ENCODE results near the gene RFX3. TPM values are rescaled to one million over a fixed set of nuclear protein-coding genes. Genes with fewer than 3 reads are reported as not detected.

The RFX3 gene
- total RNA-seq, 2 experiments from 2014 or later: 6.8 to 9.0 TPM

DNA sequence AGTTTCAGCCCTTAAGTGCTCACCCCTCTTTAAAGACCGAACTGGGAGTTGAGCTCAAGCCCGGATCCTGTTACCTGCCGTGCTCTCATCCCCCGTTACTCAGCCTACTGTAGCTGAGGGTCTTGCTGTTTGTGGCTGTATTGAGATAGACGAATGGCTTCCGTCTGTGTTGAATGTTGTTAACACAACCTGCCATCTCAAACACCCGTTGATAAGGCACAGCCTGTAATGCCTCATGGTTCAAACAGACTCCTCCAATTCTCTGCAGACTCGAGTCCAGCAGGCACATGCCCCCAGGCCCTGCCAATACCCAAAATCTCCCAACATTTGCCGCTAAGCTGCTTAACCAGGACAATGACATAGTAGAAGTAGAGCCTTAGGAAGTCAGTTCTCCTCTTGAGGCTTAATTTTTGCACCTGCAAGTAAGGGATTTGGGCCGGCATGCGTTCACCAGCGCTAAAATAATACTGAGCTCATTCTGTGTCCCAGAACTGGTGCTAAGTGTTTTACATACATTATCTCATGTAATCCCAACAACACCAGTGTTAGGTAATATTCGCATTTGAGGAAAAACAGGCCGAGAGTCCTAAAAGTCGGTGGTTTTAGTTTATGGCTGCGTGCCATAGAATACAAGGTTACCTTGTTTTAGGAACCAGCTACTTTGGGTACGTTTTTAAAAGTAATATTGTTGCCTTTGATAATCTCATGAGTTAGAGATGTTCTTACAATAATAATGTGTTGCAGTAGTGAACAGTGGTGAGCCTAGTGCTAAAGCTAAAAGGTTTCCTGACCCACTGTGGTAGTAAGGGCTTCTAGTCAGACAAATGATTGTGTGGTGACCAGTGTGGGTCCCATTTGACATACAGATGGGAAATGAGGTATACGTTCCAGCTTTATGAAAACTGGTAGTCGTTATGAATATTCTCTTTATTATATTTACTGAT is 1.5 kb upstream of the RFX3 start:
- peaks cover 47% of the 10 kb centered on the region for H3K4me1 Mint-ChIP-seq (ENCODE audit: low read depth)
- peaks cover 28% of the 10 kb centered on the region for H3K36me3 Mint-ChIP-seq (ENCODE audit: low read depth)
- ATAC-seq (no peak), DNase-seq (peak; percentile 29)
- CTCF ChIA-PET: interaction anchor here (0.9 to 2.8 kb wide), 6 partner anchors 10 to 789 kb away, joined by 3 to 22 read pairs (median 4); no protein-coding TSS in a partner anchor
- H3K27me3 Mint-ChIP-seq (ENCODE audit: low read depth): no peaks in the 10 kb centered on the region
- H3K27ac Mint-ChIP-seq: peak overlapping the region; percentile 100
- peak overlapping the region; percentile 96 for H3K4me3 Mint-ChIP-seq
- no peaks in the 10 kb centered on the region for H3K9me3 Mint-ChIP-seq (ENCODE audit: insufficient read depth)
- POLR2A ChIA-PET: interaction anchor here (0.5 to 3.6 kb wide), 27 partner anchors 9 to 1923 kb away, joined by 3 to 63 read pairs (median 5); partner anchors contain the start of genes AK3, CD274, PUM3 and SMARCA2

DNA sequence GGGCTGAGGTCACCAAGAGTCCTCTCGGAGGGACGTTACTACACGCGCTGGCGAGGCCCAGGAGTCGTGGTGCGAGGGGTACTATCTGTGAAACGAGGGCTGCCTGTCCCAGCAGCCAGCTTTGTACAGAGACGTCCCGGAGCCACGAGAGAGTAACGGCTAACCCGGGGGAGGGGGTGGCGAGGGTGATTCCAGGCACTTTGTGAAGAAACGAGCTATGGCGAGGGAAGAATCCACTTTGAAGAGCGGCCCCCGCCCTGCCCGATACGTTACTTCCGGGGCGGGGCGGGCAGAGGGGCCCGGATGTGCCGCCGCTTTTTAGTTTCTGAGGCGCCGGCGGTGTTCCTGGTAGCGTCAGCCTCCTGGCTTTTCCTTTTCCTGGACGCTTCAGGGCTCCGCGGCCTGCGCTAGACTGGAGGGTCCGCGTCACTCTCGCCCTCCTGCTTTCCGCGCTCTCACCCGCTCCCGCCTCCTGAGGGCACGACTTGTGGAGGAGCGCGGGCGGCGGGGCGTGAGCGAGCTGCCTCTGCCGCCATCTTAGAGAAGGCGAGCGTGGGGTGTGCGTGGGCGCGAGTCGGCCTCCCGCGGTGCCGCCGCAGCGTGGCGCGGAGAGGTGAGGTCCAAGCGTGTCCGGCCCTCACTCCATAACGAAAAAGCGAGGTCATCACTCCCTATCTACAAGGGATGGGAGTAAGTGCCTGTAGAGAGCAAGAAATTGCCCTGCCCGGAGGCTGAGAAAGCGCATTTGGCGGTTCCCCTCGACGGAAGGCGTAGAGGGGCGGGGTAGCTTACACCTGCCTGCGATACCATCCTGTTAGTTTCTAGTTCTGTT is 580 bp upstream of the RFX3 start:
- peak overlapping the region; percentile 96 for H3K4me3 Mint-ChIP-seq
- peak; percentile 57 for ATAC-seq
- H3K27me3 Mint-ChIP-seq (ENCODE audit: low read depth): no peaks in the 10 kb centered on the region
- H3K4me1 Mint-ChIP-seq (ENCODE audit: low read depth): peaks cover 52% of the 10 kb centered on the region
- no peaks in the 10 kb centered on the region for H3K9me3 Mint-ChIP-seq (ENCODE audit: insufficient read depth)
- ChIA-PET POLR2A (interaction anchor here (0.6 to 3.6 kb wide), 26 partner anchors 9 to 1924 kb away, joined by 3 to 63 read pairs (median 6); partner anchors contain the start of genes AK3, CD274, PUM3 and SMARCA2), CTCF (interaction anchor here (0.9 to 2.8 kb wide), 6 partner anchors 9 to 790 kb away, joined by 3 to 22 read pairs (median 4); no protein-coding TSS in a partner anchor)
- H3K36me3 Mint-ChIP-seq (ENCODE audit: low read depth): peaks cover 25% of the 10 kb centered on the region
- peak; percentile 89 for DNase-seq
- H3K27ac Mint-ChIP-seq: peak overlapping the region; percentile 100

DNA sequence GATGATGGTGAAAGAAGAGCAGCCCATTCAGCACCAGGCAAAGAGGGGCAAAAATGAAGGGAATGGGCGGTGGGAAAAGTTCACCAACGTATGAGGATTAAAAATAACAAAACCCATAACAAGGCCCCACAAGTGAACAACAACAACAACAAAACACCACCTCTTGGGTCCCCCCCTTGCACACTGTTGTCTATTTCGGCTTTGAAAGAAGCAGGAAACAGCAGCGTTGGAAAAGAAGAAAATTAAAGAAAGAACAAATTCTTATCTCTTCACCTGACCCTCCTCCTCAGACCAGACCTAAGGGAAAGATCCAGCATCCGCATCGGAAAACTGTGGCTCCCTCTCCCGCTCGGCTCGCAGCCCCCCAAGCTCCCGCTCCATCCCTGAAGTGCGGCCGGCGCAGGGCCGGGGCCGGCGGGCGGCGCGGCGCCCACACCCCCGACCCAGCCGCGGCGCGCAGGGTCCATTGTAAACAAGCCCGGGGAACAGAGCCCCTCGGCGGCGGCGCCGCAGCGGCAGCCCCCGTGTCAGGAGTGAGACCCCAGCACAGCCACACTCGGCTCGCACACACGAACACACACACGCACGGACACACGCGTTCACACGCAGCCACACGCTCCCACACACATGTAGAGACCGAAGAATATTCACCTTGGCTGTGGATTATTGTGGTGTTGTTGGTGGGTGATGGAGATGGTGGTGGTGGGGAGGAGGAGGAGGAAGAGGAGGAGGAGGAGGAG is 535 bp downstream of the RFX3 start:
- peak overlapping the region; percentile 100 for H3K27ac Mint-ChIP-seq
- ATAC-seq (peak; percentile 30), DNase-seq (peak; percentile 29)
- CTCF ChIA-PET: interaction anchor here (1.4 to 2.8 kb wide), 3 partner anchors 8 to 84 kb away, joined by 4 to 18 read pairs (median 8); no protein-coding TSS in a partner anchor
- peak overlapping the region; percentile 96 for H3K4me3 Mint-ChIP-seq
- POLR2A ChIA-PET: interaction anchor here (1.0 to 2.7 kb wide), 4 partner anchors 9 to 51 kb away, joined by 3 to 63 read pairs (median 22); no protein-coding TSS in a partner anchor
- no peaks in the 10 kb centered on the region for H3K9me3 Mint-ChIP-seq (ENCODE audit: insufficient read depth)
- no peaks in the 10 kb centered on the region for H3K27me3 Mint-ChIP-seq (ENCODE audit: low read depth)
- peaks cover 52% of the 10 kb centered on the region for H3K4me1 Mint-ChIP-seq (ENCODE audit: low read depth)
- peaks cover 20% of the 10 kb centered on the region for H3K36me3 Mint-ChIP-seq (ENCODE audit: low read depth)

DNA sequence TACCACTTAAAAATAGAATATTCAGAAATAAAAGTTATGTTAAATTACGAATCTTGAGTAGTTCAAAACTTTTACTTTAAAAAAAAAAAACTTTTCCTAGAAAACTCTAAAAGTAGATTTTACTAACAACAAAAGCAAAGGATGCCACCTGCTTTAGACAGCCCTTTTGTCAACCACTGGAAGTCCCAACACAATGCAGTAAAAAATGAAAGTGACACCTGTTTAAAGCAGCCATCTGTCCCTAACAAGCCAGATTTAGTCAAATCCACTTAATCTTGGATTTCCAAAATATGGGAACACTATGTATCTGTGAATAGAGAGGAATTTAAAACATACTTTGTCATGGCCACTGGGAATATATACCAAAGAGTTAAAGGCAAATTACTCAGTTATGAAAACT is 3.8 kb downstream of the RFX3 start:
- ChIA-PET CTCF (interaction anchor here (1.4 kb wide), 1 partner anchor 48 kb away, joined by 4 read pairs; no protein-coding TSS in a partner anchor), POLR2A (no interaction called here)

DNA sequence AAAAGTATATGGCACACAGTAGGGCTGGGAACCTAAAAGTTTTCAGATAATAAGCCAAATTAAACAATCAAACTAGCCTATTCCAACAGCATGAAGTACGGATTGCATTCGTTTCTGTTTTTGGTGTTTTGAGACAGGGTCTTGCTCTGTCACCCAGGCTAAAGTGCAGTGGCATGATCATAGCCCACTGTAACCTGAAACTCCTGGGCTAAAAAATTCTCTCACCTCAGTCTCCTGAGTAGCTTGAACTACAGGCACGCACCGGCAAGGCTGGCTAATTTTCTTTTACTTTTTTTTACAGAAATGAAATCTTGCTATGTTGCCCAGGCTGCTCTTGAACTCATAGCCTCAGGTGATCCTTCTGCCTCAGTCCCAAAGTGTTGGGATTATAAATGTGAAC is 5.2 kb downstream of the RFX3 start:
- no peaks in the 10 kb centered on the region for H3K27me3 Mint-ChIP-seq (ENCODE audit: low read depth)
- CTCF ChIA-PET: no interaction called here
- H3K27ac Mint-ChIP-seq: no peak overlapping the region
- peaks cover 9% of the 10 kb centered on the region for H3K36me3 Mint-ChIP-seq (ENCODE audit: low read depth)
- POLR2A ChIA-PET: no interaction called here
- H3K4me1 Mint-ChIP-seq (ENCODE audit: low read depth): peaks cover 34% of the 10 kb centered on the region
- H3K4me3 Mint-ChIP-seq: no peak overlapping the region
- ATAC-seq (no peak), DNase-seq (no peak)
- no peaks in the 10 kb centered on the region for H3K9me3 Mint-ChIP-seq (ENCODE audit: insufficient read depth)

More for the DNA sequence above, 3.8 kb downstream of the RFX3 start:
- ATAC-seq: no peak
- H3K27ac Mint-ChIP-seq: no peak overlapping the region
- peaks cover 7% of the 10 kb centered on the region for H3K36me3 Mint-ChIP-seq (ENCODE audit: low read depth)
- DNase-seq: no peak
- no peaks in the 10 kb centered on the region for H3K9me3 Mint-ChIP-seq (ENCODE audit: insufficient read depth)
- H3K27me3 Mint-ChIP-seq (ENCODE audit: low read depth): no peaks in the 10 kb centered on the region
- H3K4me3 Mint-ChIP-seq: peak overlapping the region; percentile 28
- peaks cover 34% of the 10 kb centered on the region for H3K4me1 Mint-ChIP-seq (ENCODE audit: low read depth)

DNA sequence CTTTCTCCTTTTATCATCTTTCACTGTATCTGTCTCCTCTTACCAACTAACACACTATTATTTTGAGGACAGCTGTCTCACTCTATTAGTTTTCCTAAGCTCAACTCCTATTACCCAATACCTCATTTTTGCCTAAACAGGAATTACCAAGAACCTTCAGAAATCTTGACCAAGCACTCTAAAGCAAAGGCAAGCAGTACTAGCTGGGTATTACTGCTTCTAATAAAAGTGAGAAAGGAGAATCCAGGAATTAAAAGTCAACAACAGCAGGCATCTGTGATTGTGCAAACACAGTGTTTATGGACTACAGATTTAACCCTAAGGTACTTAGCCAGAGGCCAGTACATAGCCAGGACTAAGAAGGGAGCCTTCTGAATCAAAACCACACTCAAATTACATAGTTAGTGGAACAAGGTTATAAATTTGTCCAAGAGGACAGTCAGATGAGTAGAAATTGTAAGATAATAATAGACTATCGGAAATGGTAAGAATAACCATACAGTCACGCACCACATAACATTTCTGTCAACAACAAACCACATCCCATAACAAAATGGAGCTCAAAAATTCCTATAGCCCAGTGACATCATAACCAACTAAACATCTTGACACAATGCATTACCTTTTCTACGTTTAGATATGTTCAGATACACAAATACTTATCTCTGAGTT is 8.3 kb downstream of the RFX3 start:
- H3K4me1 Mint-ChIP-seq (ENCODE audit: low read depth): peaks cover 18% of the 10 kb centered on the region
- DNase-seq (no peak), ATAC-seq (no peak)
- no peaks in the 10 kb centered on the region for H3K27me3 Mint-ChIP-seq (ENCODE audit: low read depth)
- H3K27ac Mint-ChIP-seq: no peak overlapping the region
- H3K9me3 Mint-ChIP-seq (ENCODE audit: insufficient read depth): no peaks in the 10 kb centered on the region
- CTCF ChIA-PET: interaction anchor here (0.7 kb wide), 1 partner anchor 9 kb away, joined by 4 read pairs; the partner anchor contains the start of gene RFX3
- peaks cover 7% of the 10 kb centered on the region for H3K36me3 Mint-ChIP-seq (ENCODE audit: low read depth)
- POLR2A ChIA-PET: interaction anchor here (3.2 kb wide), 1 partner anchor 9 kb away, joined by 18 read pairs; the partner anchor contains the start of gene RFX3
- H3K4me3 Mint-ChIP-seq: no peak overlapping the region

DNA sequence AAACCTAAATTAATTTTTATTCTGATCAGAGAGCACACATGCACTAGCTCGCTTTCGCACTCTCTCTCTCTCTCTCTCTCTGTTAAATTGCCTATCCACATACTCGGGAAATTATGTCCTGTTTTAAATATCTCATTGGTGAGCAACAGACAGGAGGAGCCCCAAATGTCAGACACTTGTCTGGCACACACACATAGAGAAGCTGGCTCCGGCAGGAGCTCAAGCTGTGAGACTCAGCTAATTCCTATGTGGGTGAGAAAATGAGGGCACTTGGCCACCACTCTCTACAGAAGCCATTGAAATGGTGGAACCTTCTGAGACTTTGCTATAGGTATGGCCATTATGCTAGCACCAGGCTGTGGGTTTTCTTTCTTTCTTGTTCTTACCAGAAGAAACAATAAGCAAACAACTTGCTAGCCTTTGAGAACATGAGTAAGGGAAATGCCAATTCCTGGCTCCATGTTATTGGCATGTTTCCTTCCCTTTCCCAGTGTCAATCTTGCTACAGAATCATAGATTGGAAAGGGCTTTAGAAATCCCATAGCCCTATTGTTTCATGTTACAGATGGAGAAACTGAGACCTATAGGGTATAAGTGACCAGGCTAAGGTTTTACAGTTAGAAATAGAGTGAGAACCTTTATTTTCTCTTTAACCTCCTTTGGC is 9.0 kb downstream of the RFX3 start:
- no peaks in the 10 kb centered on the region for H3K9me3 Mint-ChIP-seq (ENCODE audit: insufficient read depth)
- POLR2A ChIA-PET: interaction anchor here (0.6 to 3.2 kb wide), 2 partner anchors 8 to 10 kb away, joined by 3 to 18 read pairs; partner anchors contain the start of gene RFX3
- H3K4me3 Mint-ChIP-seq: no peak overlapping the region
- no peaks in the 10 kb centered on the region for H3K27me3 Mint-ChIP-seq (ENCODE audit: low read depth)
- H3K36me3 Mint-ChIP-seq (ENCODE audit: low read depth): peaks cover 7% of the 10 kb centered on the region
- ATAC-seq (no peak), DNase-seq (no peak)
- H3K27ac Mint-ChIP-seq: no peak overlapping the region
- CTCF ChIA-PET: interaction anchor here (0.7 to 1.1 kb wide), 2 partner anchors 49 to 186 kb away, joined by 3 read pairs; no protein-coding TSS in a partner anchor
- peaks cover 11% of the 10 kb centered on the region for H3K4me1 Mint-ChIP-seq (ENCODE audit: low read depth)

DNA sequence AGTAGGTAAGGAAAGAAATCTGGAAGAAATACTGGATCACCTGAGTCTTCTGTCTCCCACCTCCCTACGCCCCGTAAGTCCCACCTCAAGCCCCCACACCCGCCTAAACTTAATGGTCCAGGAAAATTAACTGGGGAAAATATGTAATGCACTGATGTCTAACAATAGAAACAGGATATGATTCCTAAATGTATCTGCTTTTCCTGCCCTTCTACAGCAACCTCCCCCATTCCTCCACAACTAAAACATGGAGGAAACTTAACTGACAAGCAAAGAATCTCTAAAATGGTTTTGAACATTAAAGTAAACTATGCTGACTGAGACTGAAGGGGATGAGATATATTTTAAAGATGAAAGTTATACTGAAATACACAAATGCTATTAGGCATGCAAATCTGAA is 10.4 kb downstream of the RFX3 start:
- H3K36me3 Mint-ChIP-seq (ENCODE audit: low read depth): peaks cover 10% of the 10 kb centered on the region
- DNase-seq (no peak), ATAC-seq (no peak)
- H3K27ac Mint-ChIP-seq: no peak overlapping the region
- no peak overlapping the region for H3K4me3 Mint-ChIP-seq
- H3K4me1 Mint-ChIP-seq (ENCODE audit: low read depth): peaks cover 9% of the 10 kb centered on the region
- no peaks in the 10 kb centered on the region for H3K27me3 Mint-ChIP-seq (ENCODE audit: low read depth)
- ChIA-PET POLR2A (interaction anchor here (3.2 kb wide), 1 partner anchor 11 kb away, joined by 18 read pairs; the partner anchor contains the start of gene RFX3), CTCF (no interaction called here)
- no peaks in the 10 kb centered on the region for H3K9me3 Mint-ChIP-seq (ENCODE audit: insufficient read depth)

DNA sequence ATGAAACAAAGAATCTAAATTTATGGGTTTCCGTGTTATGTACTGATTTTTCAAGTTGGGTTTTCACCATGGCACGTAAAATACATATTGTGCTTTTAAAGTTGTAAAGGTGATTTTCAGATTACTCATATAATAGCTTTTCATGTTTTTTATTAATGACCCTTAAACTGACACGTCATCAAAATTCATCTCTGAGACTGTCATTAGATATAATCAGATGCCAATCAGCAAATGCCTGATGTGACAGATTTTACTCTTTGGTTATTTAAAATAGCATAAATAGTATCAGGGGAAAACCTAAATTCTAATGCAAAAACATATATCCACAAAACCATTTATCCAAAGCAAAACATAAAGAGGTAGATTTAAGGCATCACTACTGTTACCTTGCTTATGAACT is 11.0 kb downstream of the RFX3 start:
- H3K27ac Mint-ChIP-seq: no peak overlapping the region
- CTCF ChIA-PET: no interaction called here
- POLR2A ChIA-PET: interaction anchor here (0.7 to 3.2 kb wide), 2 partner anchors 12 to 147 kb away, joined by 4 to 18 read pairs; partner anchors contain the start of gene RFX3
- no peaks in the 10 kb centered on the region for H3K9me3 Mint-ChIP-seq (ENCODE audit: insufficient read depth)
- H3K27me3 Mint-ChIP-seq (ENCODE audit: low read depth): no peaks in the 10 kb centered on the region
- no peak overlapping the region for H3K4me3 Mint-ChIP-seq
- peaks cover 8% of the 10 kb centered on the region for H3K4me1 Mint-ChIP-seq (ENCODE audit: low read depth)
- DNase-seq (no peak), ATAC-seq (no peak)
- peaks cover 10% of the 10 kb centered on the region for H3K36me3 Mint-ChIP-seq (ENCODE audit: low read depth)

DNA sequence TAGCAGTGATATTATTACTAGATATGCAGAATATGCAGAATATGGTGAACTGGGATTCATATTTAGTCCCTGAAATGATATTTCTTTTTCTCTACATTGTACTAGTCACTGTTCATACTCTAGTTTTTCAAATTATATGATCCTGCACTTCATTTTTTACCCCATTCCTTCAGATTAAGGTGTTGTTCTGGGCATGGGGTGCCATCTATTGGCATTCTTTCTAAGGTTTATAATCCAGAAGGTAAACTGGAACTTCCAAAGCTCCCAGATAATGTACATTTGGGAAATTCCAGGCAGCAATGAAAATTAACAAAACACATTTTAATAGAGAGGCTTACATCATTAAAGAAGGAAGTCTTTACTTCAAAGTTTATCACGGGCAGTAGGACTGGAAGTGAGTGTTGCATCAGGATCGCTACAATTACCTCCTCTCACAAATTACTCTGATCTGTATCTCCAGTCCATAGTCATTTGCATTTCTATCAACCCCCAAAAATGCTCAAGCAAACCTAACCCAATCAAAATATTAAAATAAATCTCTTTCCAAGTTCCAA is 12.5 kb downstream of the RFX3 start:
- ChIA-PET POLR2A (interaction anchor here (1.2 kb wide), 1 partner anchor 14 kb away, joined by 3 read pairs; no protein-coding TSS in a partner anchor), CTCF (no interaction called here)
- H3K27ac Mint-ChIP-seq: no peak overlapping the region
- no peaks in the 10 kb centered on the region for H3K27me3 Mint-ChIP-seq (ENCODE audit: low read depth)
- DNase-seq (no peak), ATAC-seq (no peak)
- no peaks in the 10 kb centered on the region for H3K9me3 Mint-ChIP-seq (ENCODE audit: insufficient read depth)
- H3K36me3 Mint-ChIP-seq (ENCODE audit: low read depth): peaks cover 10% of the 10 kb centered on the region
- peaks cover 16% of the 10 kb centered on the region for H3K4me1 Mint-ChIP-seq (ENCODE audit: low read depth)
- H3K4me3 Mint-ChIP-seq: no peak overlapping the region

All from activated CD8-positive, alpha-beta T cell treated with anti-CD3 and anti-CD28 coated beads, Interleukin-2, amount 10 ng/mL, durations not matched to agents 7 days and 5 days (primary cell).